GM18520 (cell line): ENCODE data around the gene C2orf69.

ENCODE experiments used
- ATAC-seq: cut with Tn5 transposase; IDR thresholded peaks from one replicate; pipeline ENCODE4 v1.9.1; 2021; ENCODE audit not compliant: unreplicated experiment

The C2orf69 gene, protein sequence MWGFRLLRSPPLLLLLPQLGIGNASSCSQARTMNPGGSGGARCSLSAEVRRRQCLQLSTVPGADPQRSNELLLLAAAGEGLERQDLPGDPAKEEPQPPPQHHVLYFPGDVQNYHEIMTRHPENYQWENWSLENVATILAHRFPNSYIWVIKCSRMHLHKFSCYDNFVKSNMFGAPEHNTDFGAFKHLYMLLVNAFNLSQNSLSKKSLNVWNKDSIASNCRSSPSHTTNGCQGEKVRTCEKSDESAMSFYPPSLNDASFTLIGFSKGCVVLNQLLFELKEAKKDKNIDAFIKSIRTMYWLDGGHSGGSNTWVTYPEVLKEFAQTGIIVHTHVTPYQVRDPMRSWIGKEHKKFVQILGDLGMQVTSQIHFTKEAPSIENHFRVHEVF

GRCh38 chr2:199911052-199911876, at the start of gene C2orf69:
C2orf69 (plus strand) TSS chr2:199911293; CDS start chr2:199911439, 146 bp downstream.
- ATAC-seq, result peak; percentile 86

GRCh38 chr2:199862788-199863187, 48.3 kb upstream of the C2orf69 start:
- ATAC-seq, result no peak

DNA sequence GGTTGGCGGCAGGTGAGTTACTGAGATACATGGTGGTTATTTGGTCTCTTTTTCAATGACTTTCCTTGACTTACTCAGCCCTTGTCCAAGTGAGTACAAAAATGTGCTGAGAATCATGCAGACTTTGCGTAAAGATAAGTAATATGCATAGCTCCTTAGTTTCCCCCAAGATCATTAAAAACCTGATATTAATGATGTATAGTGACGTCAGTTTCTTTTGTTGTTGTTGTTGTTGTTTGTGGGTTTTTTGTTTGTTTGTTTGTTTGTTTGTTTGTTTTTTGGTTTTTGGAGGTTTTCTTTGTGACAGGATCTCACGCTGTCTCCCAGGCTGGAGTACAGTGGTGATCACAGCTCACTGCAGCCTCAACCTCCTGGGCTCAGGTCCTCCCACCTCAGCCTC, 45.2 kb upstream of the C2orf69 start:
- ATAC-seq, result no peak

DNA sequence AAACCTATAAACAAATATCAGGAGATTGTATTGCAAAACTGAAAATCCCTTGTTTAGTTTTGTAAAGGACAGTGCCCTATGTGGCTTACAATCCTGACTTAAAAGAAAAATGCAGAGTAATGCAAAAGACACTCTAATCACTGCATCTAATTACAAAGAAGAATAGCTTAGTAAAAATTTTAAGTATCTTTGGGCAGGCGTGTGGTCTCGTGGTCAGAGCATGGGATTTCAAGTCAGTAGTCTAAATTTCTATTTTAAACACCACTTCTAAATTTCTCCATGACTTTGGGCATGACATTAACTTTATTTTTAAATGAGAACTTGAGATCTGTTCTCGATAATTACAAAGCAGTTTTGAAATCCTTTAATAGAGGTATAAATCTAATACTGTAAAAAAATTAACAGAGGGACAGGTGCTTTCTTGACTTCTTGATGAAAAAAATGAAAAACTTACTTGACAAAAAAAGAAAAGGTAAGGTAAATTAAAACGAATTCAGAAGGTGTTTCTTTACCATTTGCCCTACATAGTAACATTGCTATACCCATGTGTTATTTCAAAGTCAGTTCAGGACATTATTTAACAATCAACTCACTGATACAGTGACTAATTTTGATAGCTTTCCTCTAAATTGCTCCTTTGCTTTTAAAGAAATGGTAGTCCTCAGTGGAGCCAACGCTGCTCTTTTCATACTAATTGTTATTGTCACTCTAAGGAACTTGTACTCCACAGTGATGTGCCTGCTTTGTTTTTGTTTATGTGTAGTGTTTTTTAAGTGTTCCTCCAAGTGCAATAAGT, 42.5 kb upstream of the C2orf69 start:
- ATAC-seq, result no peak

DNA sequence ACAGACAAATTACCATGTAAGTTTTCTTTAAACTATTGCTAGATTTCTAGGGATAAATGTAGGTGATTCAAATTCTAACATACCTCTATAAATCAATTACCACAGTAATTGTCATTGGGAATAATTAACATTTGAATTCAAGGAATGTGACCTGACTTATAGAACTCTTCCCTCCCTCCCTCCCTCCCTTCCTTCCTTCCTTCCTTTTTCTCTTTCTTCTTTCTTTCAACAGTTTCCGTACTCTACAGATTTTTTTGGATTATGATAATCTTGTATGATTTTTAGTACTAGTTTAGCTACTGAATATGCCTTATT, 41.9 kb upstream of the C2orf69 start:
- ATAC-seq, result no peak

- no peak for ATAC-seq
Observed at GRCh38 chr2:199869653-199870052, 41.4 kb upstream of the C2orf69 start.

DNA sequence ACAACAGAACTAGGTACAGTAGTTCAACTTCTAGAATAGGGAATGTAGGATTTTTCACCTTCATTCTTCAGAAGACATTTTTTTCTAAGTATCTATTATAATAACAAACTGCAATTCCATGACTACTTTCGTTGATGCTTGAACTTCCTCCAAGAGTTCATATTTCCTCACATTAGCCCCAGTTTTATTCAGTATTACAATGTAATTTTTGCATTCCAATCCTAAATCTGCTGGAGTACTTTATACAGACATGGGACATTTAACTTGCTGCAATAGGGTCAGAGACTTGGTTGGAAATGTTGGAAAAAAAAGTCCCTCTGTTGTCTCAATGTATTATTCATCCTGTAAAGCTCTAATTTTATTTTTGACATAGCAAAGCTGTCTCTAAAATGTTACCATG, 40.5 kb upstream of the C2orf69 start:
- no peak for ATAC-seq

DNA sequence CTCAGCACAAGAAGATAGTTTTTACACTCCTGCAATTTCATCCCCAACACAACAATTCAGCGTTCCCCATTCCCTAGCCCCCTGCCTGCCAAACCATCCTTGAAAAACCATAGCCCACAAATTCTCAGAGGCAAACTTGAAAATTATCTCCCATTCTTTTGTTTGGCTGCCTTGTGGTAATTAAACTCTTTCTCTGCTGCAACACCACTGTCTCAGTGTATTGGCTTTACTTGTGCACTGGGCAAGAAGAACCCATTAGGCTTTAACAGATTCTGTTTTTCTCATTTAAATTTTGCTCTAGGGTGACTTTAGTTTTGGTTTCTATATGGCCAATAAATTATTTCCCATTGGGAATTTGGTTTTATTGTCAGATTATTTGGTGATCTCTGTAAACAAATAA, 36.9 kb upstream of the C2orf69 start:
- ATAC-seq, result no peak

DNA sequence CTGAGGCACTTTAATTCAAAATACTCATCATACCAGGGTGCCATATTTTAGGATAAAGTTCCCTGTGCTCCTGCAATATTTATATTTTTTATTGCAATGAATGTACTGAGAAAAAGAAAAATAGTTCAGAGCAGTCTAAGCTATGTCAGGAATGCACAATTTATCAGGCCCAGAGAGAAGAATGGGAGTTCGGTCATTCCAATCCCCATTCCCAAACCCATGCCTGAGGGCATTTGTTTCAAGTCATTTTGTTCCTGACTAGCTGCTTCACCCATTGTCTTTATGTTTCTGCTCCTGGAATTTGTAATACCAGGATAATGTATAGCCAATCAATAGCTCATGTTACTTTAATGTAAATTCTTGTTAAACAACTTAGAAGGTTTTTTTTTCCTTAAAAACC, 35.7 kb upstream of the C2orf69 start:
- no peak for ATAC-seq

- no peak for ATAC-seq
Observed at GRCh38 chr2:199882667-199883066, 28.4 kb upstream of the C2orf69 start.

- no peak for ATAC-seq
Observed at GRCh38 chr2:199883474-199884212, 27.4 kb upstream of the C2orf69 start.

GRCh38 chr2:199895406-199895805, 15.7 kb upstream of the C2orf69 start:
- no peak for ATAC-seq

DNA sequence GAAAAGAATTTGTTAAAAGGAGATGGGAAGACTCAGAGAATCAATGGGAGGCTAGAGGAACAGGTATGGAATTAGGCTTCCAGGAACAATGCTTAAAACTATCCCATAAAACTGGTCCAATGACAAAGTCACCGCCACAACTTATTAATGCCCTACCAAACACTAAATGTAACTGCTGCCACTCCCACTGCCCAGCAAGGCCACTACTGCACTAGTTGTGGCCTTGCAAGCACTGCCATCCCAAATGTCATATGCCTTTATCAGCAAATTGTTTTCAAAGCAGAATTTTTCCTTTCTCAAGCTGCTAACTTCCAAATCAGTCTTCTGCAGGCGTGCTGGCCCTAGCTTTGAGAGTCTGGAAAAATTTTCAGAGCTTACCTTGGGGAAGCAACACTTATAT, 14.5 kb upstream of the C2orf69 start:
- no peak for ATAC-seq

DNA sequence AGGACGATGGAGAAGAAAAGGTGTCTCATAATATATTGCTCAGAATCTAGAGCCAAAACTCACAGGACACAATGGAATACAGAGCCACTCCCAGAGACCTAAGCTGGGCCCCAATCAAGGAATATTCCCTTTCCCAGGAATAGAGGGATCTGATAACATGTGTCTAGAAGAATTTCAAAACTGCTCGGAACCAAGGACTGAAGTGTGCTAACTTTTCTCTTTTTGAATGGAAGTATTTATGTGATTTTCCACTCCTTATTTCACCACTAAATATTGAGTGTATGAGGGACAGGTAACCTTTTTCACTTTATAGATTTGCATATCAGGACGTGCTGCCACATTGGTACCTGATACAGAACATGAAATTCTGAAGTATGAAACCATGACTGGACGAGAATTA, 9.2 kb upstream of the C2orf69 start:
- no peak for ATAC-seq

- ATAC-seq, result no peak
Observed at GRCh38 chr2:199902486-199903110, 8.5 kb upstream of the C2orf69 start.

DNA sequence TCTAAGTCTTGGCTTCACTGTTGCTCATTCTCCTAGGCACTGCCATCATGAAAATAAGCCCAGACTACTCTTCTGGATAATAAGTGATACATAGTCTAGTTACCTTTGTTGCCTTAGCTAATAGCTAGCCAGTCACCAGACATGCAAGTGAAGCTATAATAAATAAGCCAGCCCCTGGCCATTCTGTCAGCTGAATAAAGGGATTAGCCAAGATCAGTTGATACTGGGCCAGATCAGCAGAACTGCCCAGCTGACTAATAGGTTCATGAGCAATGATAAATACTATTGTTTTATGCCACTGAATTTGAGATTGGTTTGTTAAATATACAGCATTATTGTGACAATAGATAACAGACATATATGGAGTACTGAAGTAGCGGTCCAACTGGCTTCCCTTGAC, 8.0 kb upstream of the C2orf69 start:
- ATAC-seq, result no peak

DNA sequence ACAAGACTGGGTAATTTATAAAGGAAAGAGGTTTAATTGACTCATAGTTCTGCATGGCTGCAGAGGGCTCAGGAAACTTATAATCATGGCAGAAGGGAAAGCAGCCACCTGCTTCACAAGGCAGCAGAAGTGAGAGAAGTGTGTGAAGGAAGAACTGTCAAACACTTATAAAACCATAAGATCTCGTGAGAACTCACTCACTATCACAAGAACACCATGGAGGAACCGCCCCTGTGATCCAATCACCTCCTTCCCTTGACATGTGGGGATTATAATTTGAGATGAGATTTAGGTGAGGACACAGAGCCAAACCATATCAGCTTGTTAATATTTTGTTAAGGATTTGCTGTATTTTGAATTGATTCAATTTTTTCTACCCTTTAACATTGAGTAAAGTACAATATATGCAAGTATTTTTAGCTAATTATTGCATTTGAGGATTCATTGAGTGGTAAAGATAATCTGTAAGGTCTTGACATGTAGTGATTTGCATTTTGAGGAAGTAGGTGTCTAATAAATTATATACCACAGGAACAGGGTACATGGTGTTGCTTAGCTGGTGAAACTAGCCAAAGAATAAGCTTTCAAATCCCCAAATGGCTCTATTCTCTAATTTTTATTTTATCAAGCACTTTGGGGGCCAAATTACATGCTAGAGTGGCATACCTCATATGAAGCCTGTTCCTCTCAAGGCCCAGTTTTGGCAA, 3.9 kb upstream of the C2orf69 start:
- no peak for ATAC-seq

- ATAC-seq, result no peak
Observed at GRCh38 chr2:199910338-199911051, 598 bp upstream of the C2orf69 start.

- ATAC-seq, result no peak
Observed at GRCh38 chr2:199911877-199912161, 726 bp downstream of the C2orf69 start.
